Stimulated activated CD8-positive, alpha-beta memory T cell treated with anti-CD3 and anti-CD28 coated beads, Interleukin-4, amount 100 ng/mL, for 4 hours (primary cell): ENCODE data around the gene SCRN2.

Source experiments
- DNase-seq, 2 donors: peaks; one replicate each; pipeline ENCODE4 v3.0.0-alpha.2; 2020; ENCODE audit warnings: low read depth in 2 of 2, low spot score in 1 of 2

The SCRN2 gene

DNA sequence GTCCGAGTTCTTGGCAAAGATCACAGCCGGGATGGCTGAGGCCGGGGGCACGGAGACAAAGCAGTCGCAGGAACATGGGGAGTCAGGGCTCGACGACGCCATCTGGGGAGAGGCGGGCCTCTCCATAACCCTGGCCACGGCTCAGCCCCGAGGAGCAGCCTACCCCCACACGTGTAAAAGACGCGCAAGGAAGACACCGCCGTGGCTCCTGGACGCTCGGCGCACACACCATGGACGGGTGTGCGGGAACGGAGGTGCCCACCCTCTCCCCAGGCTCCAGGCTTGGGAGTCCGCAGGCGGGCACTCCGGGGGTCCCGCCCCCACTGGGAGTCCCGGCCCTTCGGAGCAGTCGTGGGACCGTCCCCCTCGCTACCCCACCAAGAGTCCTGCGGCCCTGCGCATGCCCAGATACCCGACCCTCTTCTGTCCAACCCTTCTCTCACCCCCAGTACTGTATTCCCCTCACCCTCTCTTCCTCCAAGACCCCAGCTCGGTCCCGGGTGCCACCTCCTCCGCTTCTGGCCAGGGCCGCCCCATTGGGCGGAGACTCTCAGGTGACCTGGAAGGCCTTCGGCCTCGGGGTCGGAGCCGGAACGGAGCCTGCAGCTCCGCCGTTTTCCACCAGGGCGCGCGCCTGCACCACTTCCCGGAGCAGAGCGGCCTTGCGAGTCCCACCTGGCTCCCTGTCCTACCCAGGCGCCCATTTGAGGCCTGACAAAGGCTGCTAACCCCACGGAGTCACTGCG is at the start of gene SCRN2:
Gene SCRN2, minus strand, starts transcription at position 532 of the 746 bp plus-strand sequence. Its CDS starts 430 bp downstream, at position 102.
- DNase-seq = peak; percentile 65 to 71

DNA sequence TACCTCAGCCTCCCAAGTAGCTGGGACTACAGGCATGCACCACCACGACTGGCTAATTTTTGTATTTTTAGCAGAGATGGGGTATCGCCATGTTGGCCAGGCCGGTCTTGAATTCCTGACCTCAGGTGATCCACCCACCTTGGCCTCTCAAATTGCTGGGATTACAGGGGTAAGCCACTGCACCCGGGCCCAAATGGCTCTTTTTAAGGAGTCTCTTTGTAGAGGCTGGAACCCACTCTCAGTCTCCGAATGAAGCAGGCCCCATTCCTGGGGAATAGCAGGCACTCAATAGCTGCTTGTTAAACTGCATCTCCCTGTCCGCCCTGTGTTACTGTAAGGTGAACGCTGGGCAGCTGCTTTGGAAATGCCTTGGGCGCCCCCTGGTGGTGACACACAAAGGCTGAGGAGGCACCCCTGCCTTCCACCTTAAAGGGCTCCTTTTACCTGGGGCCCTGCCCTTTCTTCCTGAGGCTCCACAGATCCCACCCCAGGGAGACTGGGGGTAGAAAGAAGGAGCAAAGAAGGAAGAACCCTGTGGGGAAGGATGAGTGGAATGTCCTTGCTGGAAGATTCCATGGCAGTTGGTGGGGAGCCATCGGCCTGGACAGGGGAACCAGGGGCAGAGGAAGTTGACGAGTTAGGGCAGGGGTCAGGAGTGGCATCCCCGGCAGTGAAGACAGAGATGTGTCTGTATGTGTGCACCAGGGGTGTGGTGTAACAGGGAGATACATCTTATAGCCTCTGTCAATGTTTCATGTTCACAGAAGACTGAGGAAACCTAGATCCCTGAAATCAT is 48.9 kb upstream of the SCRN2 start:
- DNase-seq = peak; percentile 79 to 94

DNA sequence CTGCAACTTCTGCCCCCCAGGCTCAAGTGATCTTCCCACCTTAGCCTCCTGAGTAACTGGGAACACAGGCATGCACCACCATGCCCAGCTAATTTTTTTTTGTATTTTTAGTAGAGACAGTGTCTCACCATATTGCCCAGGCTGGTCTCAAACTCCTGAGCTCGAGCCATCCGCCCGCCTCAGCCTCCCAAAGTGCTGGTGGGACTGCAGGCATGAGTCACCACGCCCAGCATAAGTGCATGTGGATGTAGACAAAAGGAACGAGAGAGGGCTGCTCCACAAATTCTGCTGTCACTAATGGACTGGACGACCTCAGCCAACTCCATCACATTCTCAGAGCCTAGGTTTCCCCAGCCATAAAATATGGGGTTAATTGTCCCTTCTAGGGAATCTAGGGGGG is 47.2 kb upstream of the SCRN2 start:
- no peak for DNase-seq

DNA sequence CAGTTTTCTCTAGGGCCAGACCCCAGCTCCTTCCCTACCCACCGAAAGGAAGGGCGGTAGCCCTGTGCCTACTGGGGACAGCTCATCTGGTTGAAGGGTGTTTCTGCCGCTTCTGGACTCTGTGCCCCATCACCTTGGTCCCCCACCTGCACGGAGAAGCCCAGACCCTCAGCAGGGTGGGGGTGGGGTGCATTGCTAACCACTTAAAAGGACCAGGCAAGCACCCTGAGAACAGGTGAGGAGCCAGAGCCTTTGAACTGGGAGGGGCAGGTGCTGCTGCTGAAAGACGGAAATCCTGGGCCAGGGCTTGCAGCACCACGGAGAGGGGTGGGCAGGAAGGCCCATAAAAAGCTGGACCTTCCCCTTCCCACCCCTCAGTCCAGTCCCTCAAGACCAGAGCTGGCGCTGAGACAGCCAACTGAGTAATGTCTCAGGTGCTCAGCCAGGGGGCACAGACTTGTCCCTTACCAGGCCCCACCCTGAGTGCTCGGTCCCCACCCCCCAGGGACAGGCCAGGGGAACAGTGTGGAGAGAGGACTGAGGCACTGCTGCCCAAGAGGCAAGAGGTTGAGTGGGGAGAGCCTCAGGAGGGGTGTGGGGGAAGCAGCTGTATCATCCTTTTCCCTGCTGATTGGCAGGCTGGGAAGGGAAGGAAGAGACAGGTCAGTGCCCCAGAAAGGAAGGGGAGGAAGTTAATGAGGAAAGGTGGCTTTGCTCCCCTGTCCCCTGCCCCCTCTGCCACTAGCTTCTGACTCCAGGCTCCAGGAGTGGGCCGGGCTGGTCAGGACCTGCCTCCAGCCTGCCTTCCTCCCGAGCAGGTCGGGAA is 44.0 kb upstream of the SCRN2 start:
- DNase-seq = no peak

DNA sequence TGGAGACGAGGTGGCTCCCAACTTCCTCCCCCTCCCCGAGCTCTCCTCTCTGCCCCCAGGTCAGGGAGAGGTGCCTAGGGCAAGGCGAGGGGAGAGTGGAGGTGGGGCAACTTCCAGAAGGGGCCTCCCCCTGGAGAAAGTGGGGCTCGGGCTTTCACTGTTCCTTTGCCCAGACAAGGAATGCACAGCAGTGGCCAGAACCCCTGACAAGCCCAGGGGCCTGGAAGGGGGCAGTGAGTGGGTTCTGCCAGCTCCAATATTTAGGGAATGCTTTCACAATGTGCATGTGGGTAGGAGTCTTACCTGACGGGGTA is 43.3 kb upstream of the SCRN2 start:
- no peak for DNase-seq

DNA sequence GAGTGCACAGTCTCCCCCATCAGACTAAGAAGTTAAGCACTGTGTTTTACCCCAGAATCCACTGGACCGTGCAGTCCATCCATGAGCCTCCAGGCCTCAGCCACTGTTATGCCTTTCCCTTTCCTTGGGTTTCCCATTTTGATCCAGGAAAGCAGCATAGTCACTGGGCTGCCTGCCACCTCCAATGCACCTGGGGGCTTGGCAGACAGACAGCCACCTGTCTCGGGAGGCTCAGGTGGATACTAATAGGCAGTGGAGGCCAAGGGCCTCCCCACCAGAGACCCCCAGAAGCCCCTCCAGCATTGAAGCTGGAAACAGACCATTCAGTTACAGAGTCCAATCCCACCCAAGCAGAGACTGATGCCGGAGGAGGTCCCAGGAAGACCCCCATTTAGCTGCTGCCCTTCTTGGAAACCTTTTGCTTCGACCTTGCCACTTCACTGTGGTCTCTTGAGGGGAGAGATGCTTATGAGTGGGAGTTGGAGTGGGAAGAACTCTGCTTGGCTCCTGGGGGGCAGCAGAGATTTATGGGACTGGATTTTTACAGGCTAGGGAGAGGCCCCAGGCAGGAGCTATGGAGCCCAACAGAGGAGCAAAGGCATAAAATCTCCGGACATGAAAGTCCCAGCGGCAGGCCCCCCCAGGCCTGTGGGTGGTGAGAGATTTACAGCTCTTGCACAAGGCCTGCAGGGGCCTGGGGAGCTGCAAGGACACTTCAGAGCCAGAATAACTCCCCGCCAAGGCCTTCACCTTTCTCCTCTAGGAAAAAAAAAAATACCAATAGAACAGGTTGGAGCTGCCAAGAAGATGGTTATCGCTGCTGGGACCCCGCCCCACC is 42.7 kb upstream of the SCRN2 start:
- no peak for DNase-seq

DNA sequence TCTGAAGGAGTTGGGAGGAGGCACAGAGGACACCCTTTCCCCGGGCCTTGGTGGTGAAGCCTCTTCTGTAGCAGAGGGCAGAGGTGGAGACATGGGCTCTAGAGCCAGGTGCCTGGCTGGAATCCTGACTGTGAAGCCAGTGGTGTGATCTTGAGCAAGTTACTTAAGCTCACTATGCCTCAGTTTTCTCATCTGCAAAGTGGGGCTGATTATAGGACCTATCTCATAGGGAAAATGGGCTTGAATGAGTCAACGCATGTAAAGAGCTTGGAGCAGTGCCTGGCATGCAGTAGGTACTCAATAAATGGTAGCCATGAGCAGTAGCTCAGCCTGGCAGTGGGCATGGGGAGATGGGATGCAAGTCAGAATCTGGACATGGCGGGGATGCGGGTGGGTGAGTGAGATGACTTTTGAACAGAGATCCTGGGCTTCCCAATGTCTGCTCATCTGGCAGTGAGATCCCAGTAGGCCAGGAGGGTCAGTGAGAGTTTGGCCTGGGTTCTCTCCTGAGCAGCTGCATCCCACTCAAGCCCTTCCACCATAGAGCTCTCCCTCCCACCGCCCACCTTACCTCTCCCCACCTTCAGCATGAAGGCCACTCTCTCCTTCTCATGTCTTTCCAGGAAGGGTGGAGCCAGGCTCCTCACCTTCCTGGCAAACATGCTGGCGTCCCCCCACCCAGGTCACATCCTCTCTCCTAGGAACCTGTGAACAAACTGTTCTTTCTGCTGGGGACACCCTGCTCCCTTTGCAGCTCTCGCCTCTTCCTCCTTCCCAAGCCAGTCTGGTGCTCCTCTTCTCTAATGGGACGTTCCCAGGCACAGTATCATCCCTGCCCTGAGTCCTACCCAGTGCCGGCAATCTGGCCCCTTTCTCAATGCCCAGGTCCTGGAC is 41.9 kb upstream of the SCRN2 start:
- no peak for DNase-seq

DNA sequence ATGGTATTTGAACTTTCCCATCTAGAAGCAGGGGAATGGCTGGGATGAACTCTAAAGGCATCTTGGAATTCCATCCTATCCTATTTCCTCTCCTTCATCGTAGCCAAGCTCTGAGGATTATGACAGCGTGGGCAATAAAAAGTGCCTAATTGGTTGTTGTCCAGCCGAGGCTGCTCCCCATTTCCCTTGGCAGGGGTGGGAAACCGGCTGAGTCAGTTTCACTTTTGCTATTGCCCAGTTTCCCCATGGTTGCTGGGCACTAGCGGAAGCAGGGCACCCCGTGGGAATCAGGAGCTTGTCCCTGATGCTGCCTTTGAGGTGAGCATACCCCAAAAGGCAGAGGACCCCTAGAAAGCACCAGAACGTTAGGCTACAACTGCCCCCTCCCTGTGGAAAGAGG is 41.2 kb upstream of the SCRN2 start:
- no peak for DNase-seq

DNA sequence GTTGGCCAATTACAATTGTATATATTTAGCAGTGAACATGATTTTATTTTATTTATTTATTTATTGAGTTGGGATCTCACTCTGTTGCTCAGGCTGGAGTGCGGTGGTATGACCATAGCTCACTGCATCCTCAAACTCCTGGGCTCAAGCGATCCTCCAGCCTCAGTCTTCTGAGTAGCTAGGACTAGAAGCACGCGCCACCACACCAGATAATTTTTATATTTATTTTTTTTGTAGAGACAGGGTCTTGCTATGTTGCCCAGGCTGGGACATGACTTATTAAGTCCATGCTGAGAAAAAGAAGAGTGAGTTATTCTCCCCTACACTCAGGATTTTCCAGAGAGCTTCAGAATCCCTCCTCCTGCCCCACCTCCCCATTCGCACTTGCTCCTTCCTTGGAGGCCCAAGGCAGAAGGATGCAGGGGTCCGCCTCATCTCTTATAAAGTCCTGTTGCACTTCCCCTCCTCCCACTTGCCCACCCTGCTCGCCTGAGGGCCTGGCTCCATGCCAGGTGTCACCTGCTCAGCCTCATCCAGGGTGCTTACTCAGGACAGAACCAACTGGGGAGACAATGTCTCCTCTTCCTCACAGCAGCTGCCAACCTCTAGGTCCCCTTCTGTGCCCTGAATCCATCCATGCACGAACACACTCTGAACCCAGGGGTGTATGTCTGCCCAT is 38.8 kb upstream of the SCRN2 start:
- no peak for DNase-seq

DNA sequence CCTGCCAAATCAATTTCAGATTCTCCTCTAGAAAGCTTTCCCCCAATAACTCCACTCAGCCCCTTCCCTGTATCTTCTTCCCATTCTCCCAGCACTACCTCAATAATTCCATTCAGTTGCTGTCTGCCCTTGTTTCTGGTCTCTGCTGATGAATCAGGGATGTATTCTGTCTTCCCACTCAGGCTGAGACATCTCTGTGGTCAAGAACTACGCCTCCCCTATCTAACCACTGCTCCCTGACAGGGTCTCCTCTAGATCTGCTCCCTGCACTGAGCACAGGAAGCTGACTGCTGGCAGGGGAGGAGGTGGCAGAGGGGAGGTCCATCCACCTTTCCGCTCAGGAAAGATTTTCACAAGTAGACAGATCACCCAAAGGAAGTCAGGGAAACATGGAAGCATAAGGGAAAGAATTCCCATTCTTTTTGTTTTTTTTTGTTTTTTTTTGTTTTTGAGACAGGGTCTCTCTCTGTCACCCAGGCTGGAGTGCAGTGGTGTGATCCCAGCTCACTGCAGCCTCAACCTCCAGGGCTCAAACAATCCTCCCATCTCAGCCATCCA is 38.0 kb upstream of the SCRN2 start:
- no peak for DNase-seq

DNA sequence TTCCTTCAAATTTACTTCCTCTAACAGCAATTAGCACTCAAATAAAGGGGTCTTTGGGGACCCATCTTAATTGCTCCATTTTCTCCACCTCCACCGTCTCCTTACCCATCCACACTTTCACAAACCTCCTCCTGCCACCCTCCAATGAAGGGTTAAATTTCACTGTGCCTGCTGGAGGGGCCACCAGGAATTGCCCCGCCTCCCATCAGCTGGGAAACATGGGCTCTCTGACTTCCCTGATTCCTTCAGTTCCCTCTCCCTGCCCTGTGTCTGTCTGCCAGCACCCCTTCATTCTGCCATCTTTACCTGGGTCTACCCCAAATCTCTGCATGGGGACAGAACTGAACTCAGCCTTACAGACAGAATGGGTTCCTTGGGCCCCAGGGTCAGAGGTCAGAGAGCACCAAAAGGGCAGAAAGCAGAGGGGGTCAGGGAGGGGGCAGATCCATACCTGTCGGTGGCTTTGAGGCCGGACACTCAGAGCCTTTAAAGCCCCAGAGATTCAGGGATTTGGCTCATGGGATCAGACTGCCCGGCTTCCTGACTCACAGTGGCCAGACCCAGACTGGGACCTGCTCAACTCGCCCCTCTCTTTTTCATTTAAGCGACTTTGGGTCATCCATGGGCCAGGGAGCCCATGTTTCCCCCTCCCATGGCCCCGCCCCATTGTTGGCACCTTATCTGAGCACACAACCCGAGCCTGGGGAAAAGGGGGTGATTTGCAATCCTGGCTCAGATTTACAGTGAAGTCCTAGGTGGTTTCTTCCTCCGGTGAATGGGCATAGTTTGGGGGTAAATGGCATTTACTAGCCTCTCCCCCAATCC is 37.3 kb upstream of the SCRN2 start:
- no peak for DNase-seq

DNA sequence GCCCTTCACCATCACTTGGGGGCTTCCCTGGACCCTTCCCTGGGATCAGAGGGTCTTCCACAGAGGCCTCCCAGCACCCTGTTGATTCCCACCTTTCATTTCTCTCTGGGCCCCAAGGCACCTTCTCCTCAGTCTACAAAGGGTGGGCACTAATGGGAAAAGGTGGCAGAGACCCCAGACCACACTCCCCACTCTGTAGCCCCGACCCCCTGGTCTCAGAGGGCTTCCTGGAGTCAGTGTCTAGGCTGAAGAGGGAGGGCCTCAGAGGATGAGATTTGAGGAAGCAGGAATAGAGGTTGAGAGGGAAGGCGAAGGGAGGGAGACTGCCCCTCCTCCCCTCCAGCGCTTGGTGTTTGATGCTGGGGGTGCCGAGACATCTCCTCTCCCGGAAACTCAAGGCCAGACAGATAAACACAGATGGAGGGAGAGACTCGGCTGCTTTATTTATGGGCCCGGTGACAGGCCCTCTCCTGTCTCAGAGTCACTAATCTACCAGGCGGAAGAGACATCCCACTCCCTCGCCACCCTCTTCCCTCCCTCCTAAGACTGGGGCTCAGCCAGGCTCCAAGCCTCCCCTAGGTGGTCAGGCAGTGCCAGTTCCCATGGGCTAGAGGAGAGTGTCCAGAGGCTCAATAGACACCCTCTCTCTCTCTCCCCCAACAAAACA is 36.4 kb upstream of the SCRN2 start:
- no peak for DNase-seq

DNA sequence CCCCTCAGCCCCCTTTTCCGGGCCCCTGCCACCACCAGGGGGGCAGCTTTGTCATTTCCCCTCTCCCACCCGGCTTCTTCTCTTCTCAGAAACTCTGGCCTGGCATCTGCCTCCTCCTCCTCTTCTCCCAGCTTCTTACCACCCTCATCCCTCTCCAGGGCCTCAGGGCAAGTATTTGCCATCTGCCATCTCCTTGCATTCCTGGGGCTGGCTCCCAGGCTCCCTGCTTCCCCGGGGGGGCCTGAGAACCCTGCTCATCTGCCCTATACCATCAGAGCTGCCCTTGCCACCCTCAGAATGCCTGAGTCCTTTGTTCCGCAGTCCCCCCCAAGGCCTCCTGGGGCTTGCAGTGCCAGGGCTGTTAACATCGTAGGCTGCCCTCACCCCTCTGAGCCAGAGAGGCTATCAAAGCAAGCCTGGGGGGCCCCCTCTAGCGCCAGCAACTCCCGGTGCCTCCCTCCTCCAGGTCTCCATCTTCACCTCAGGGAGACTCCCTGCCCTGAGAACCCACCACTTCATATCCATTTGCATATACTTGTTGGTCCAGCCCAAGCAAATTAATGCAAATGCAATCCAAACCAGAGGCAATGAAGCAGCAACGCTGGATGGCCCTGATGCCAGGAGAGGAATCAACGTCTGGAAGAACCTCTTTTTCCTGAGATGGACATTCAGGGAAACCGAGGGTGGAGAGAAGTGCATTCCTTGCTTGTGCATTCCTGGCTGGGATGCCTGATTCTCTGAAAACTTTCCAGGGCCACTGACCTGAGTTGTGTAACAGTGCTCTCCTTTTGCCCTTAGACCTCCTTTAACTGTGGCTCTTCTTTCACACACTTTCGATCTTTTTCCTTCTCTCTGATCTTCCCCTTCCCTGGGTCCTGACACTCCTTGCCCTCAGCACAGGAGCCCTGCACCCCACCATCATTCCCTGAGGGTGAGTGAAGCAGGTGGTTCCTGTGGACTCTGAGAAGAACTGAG is 34.2 kb upstream of the SCRN2 start:
- DNase-seq = no peak

DNA sequence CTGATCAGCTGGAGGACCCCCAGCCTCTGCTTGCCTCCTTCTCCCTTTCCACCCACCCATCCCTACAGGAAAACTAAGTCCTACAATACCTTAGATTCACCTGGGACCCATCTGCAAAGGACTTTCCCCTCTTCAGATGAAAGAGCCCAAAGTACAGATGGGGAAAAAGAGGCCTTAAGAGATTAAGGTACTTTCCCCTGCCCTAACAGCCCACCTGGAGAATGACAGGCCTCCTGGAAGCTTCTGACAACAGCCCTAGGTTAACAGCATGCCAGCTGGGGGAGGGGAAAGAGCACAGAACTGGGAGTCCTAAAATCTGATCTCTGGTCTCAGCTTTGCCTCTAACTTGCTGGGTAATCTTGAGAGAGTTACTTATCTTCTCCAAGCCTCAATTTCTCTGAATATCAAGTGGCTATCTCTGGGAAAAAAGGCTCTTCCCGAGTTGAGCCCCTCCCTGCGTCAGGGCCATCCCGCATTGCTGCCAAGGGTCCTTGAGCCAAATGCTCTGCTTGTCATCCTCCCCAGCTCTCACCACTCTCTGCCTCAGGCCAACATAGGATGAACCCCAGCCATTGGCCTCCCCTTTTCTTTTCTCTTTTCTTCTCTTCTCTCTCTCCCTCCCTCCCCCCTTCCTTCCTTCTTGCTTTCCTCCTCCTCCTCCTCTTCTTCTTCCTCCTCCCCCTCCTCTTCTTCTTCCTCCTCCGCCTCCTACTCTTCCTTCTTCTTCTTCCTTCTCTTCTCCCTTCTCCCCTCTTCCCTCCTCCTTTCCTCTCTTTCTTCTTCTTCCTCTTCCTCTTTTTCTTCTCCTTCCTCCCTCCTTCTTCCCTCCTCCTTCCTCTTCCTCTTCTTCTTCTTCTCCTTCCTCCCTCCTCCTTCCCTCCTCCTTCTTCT is 32.4 kb upstream of the SCRN2 start:
- DNase-seq = no peak

DNA sequence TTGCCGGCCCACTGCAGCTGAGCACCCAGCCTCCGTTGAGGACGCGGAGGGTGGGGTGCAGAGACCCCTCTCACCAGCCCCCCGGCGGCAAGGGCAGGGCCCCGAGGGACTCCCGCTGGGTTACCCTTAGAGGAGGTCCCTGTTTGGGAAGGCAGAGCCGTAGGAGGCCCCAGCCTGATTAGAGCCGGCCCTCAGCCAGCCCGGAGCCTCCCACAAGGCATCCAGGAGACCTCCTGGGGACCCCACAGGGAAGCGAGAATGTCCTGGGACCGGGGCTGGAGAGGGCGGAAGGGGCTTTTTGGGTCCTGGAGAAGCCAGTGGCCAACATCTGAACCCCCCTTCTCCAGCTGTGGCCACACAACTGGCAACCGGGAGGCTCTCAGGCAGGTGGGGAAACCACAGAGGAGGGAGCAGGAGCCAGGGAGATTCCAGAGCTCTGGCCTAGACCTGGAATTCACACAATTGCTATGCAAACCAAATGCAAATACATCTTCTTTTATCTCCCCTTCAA is 31.6 kb upstream of the SCRN2 start:
- no peak for DNase-seq
